Activated T-cell treated with anti-CD3 and anti-CD28 coated beads, Interleukin-2, amount 50 U/mL, for 4 hours (primary cell): ENCODE data around the gene DCC. TPM values are rescaled to one million over a fixed set of nuclear protein-coding genes. Genes with fewer than 3 reads are reported as not detected.

ENCODE experiments used
- ATAC-seq, 2 donors: fragments of 200-7000 bp; cut with Tn5 transposase; one replicate each; pipeline ENCODE4 v1.10.0; 2021
- DNase-seq: peaks from one replicate; pipeline ENCODE4 v3.0.0-alpha.2; 2020
- H3K27me3 Mint-ChIP-seq: one replicate; pipeline ENCODE4 v1.8.0; 2021; ENCODE audit warnings: low read depth, mixed read lengths
- H3K36me3 Mint-ChIP-seq: one replicate; pipeline ENCODE4 v1.8.0; 2022; ENCODE audit warnings: mixed read lengths; ENCODE audit not compliant: insufficient read depth
- H3K4me1 Mint-ChIP-seq: one replicate; pipeline ENCODE4 v1.8.0; 2021; ENCODE audit warnings: low read depth, mixed read lengths
- H3K4me3 Mint-ChIP-seq: one replicate; pipeline ENCODE4 v1.8.0; 2021; ENCODE audit warnings: mild to moderate bottlenecking, moderate library complexity, mixed read lengths
- H3K9me3 Mint-ChIP-seq: one replicate; pipeline ENCODE4 v1.8.0; 2021; ENCODE audit warnings: mixed read lengths
- total RNA-seq, 3 donors: library from RNA; stranded (reverse); gene quantifications; one replicate each; pipeline ENCODE4 v1.2.1, GENCODE V29; 2021

DCC gene
- total RNA-seq, 3 donors from 2014 or later = not detected

GRCh38 chr18:52475325-52475724 lies 135.3 kb downstream of the DCC start:
- Mint-ChIP-seq H3K4me1 (no peaks in the 10 kb centered on the region), H3K36me3 (no peaks in the 10 kb centered on the region), H3K27me3 (no peaks in the 10 kb centered on the region), H3K4me3 (no peak overlapping the region), H3K9me3 (no peaks in the 10 kb centered on the region)
- no peak for DNase-seq
- no peak for ATAC-seq

DNA sequence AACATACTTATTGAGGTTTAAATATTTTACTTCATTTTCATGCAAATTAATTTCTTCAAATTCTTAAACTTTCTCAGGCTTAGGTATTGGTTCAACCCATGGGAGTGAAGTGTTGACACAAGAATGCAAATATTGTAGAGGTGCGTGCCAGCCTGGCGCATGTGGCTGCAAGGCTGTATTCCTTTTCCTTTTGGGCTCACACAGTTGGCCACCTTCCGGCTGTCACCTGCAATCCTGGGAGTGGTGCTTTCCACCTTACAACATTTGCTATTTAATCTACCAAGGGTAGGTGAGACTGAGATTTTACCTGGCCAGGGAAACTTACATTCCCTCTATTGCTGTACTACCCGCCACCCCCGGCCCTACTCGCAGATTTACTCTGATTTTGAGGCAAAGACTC lies 141.1 kb downstream of the DCC start:
- ATAC-seq = no peak
- H3K4me3 Mint-ChIP-seq = no peak overlapping the region
- H3K27me3 Mint-ChIP-seq = no peaks in the 10 kb centered on the region
- no peaks in the 10 kb centered on the region for H3K9me3 Mint-ChIP-seq
- no peaks in the 10 kb centered on the region for H3K36me3 Mint-ChIP-seq
- no peaks in the 10 kb centered on the region for H3K4me1 Mint-ChIP-seq
- no peak for DNase-seq

DNA sequence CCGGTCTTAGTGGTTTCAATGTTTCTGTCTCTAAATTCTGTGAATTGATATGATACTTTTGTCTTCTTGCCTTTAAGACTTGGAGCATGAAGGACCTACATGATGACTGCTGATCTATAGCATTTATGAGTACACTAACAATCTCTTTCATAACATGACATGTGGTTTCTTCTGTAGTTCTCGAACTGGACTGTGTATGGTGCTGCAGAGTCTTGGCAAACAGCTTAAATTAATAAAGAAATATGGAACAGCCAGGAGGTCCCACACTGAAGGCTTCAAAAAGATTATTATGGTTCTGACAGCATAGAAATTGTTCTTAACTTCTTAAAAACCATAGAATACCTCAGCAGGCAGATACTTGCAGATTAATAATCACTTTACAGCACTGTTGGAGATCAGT lies 145.0 kb downstream of the DCC start:
- Mint-ChIP-seq H3K4me1 (no peaks in the 10 kb centered on the region), H3K9me3 (no peaks in the 10 kb centered on the region), H3K27me3 (no peaks in the 10 kb centered on the region), H3K36me3 (no peaks in the 10 kb centered on the region), H3K4me3 (no peak overlapping the region)
- no peak for DNase-seq
- ATAC-seq = no peak

- Mint-ChIP-seq H3K27me3 (no peaks in the 10 kb centered on the region), H3K4me3 (no peak overlapping the region), H3K4me1 (no peaks in the 10 kb centered on the region), H3K36me3 (no peaks in the 10 kb centered on the region), H3K9me3 (no peaks in the 10 kb centered on the region)
- ATAC-seq (no peak), DNase-seq (no peak)
Observed at GRCh38 chr18:52486052-52486451, 146.1 kb downstream of the DCC start.

DNA sequence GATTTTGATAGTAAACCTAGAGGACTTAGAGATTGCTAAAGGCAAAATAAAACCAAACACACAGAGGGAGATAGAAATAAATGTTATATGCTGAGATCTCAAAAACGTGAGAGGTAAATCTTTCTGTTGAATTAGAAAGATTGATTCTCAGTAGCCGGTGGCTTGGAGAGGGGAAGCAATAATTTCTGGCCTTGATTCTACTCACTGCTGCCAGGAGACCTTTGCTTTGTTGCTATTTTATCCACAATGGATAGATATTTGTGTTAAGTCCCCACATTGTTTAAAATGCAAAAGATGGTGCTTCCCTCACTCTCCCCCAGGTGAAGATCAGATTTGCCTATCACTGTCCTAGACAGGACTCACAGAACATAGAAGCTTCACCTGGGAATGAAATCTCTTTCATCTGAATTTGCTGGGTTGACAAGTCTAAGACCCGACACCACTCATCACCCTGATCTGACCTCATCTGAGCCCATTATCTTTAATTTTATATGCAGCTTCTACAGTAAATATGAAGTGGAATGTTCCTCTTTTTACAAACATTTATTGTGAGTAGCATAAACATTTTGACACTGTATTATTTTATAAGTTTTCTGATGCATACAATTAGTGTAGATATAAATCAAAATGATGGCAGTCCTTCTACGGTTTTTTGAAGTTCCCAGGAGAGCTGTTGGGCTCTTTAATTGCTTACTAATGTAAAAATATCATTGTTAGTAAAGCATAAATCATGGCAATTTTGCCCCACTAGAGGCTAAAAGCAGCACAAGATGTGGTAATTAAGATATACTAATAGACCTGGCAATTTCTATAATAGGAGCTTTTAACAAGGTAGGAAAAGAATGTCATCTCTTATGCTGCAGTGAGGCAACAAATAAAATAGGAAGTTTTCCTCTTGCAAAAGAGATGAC lies 149.7 kb downstream of the DCC start:
- ATAC-seq (no peak), DNase-seq (no peak)
- Mint-ChIP-seq H3K27me3 (no peaks in the 10 kb centered on the region), H3K9me3 (peaks cover 10% of the 10 kb centered on the region), H3K36me3 (no peaks in the 10 kb centered on the region), H3K4me3 (no peak overlapping the region), H3K4me1 (no peaks in the 10 kb centered on the region)

GRCh38 chr18:52496426-52496825 lies 156.4 kb downstream of the DCC start:
- Mint-ChIP-seq H3K27me3 (no peaks in the 10 kb centered on the region), H3K9me3 (peaks cover 10% of the 10 kb centered on the region), H3K4me1 (no peaks in the 10 kb centered on the region), H3K4me3 (no peak overlapping the region), H3K36me3 (no peaks in the 10 kb centered on the region)
- ATAC-seq = no peak
- DNase-seq = no peak

DNA sequence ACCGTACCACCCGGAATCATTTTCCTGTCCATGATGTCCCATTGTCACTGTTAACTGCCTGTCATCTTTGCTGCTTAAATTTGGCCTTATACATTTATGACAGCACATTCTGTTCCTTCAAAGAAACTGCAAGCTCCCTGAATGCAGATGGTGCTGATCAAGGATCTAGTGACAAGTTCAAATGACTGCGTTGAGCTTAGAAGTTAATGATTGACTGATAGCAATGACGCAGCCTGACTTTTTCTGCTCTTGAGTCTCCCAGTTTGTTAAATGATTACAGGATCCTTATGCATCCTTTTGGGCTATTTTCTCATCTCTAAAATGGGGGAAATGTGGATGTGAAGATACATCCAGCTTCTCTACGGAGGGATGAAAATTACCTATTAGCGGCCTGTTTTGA lies 159.0 kb downstream of the DCC start:
- ATAC-seq = no peak
- no peaks in the 10 kb centered on the region for H3K36me3 Mint-ChIP-seq
- H3K4me3 Mint-ChIP-seq = no peak overlapping the region
- H3K27me3 Mint-ChIP-seq = no peaks in the 10 kb centered on the region
- DNase-seq = no peak
- H3K4me1 Mint-ChIP-seq = no peaks in the 10 kb centered on the region
- peaks cover 7% of the 10 kb centered on the region for H3K9me3 Mint-ChIP-seq

DNA sequence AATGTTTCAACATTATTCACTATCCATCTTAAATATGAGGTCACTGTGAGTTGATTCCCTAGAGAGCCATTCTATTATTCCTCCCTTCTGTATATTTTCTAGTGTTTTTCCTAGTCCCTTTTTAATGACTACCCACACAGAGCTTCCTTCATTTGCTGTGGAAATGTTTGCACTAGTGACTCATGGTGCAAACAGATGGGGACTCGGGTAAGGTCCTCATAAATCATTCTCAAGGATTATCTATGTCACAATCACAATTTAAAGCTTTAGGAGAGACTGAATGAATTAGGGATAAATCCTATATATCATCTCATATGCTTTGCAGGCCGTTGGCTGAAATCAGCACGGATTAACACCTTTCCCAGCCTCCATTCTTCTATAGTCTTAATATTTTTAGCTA lies 159.6 kb downstream of the DCC start:
- ATAC-seq (no peak), DNase-seq (no peak)
- no peaks in the 10 kb centered on the region for H3K4me1 Mint-ChIP-seq
- no peaks in the 10 kb centered on the region for H3K27me3 Mint-ChIP-seq
- H3K4me3 Mint-ChIP-seq = no peak overlapping the region
- peaks cover under 1% of the 10 kb centered on the region for H3K9me3 Mint-ChIP-seq
- H3K36me3 Mint-ChIP-seq = no peaks in the 10 kb centered on the region

DNA sequence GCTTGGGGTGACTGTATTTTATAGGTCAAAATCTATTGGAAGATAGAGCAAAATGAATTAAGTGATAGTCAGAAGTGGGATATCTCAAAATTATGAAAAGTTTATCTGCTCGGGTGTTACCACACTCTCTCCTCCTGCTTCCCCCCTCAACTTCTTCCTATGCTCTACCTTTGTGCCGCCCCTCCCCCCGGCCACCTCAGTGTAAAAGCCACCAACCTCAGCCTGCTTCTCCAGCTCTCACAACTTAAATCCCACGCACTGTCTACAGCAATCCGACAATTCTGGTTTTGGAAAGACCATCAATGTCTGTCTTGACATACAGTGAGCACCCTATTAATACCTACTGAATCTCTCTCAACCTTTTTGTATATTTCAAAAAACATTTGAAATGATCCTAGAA lies 164.6 kb downstream of the DCC start:
- DNase-seq (no peak), ATAC-seq (no peak)
- Mint-ChIP-seq H3K27me3 (no peaks in the 10 kb centered on the region), H3K4me1 (no peaks in the 10 kb centered on the region), H3K4me3 (no peak overlapping the region), H3K36me3 (no peaks in the 10 kb centered on the region), H3K9me3 (no peaks in the 10 kb centered on the region)

DNA sequence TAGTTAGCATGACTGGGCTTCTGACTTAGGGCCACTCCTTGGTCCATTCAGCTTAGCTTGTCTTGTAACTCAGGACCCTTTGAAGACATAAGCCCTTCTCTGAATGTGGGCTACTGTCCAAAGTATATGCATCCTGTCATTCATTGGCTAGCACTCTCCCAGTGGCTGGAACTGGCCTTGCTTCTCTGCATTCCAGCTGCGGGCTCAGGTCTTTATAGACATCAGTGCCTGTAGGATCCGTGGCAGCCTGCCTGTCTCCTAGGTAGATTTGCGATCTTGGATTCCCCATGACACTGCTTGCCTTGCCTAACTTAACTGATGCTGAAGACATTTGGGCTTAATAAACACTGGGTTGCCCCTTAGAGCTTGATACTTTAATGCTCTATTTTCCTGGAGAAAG lies 170.1 kb downstream of the DCC start:
- H3K27me3 Mint-ChIP-seq = no peaks in the 10 kb centered on the region
- no peak for ATAC-seq
- H3K4me1 Mint-ChIP-seq = no peaks in the 10 kb centered on the region
- DNase-seq = no peak
- no peaks in the 10 kb centered on the region for H3K36me3 Mint-ChIP-seq
- H3K9me3 Mint-ChIP-seq = no peaks in the 10 kb centered on the region
- H3K4me3 Mint-ChIP-seq = no peak overlapping the region

GRCh38 chr18:52518086-52518485 lies 178.1 kb downstream of the DCC start:
- Mint-ChIP-seq H3K27me3 (no peaks in the 10 kb centered on the region), H3K4me3 (no peak overlapping the region), H3K4me1 (no peaks in the 10 kb centered on the region), H3K9me3 (peaks cover 3% of the 10 kb centered on the region), H3K36me3 (no peaks in the 10 kb centered on the region)
- ATAC-seq = no peak
- no peak for DNase-seq

DNA sequence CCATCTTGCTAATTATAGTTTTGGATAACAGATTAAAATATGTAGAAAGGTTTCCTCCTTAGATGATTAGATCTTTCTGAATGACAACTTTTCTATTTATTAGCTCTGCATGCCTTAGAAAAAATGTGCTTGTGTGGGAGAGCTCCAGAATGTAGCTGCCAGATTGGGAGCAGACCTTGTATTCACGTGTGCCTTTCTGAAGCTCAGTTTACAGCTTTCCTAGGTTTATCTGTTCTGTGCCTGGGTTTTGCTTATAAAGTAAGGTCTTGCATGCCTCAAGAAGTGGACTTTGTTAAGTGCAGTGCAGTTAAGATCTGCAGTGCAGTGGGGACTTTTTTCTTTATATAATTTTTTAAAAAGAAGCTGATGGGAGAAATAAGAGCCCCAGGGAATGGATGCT lies 179.0 kb downstream of the DCC start:
- H3K9me3 Mint-ChIP-seq = peaks cover 3% of the 10 kb centered on the region
- ATAC-seq (no peak), DNase-seq (no peak)
- no peaks in the 10 kb centered on the region for H3K36me3 Mint-ChIP-seq
- H3K27me3 Mint-ChIP-seq = no peaks in the 10 kb centered on the region
- H3K4me1 Mint-ChIP-seq = no peaks in the 10 kb centered on the region
- no peak overlapping the region for H3K4me3 Mint-ChIP-seq

GRCh38 chr18:52523566-52523965 lies 183.6 kb downstream of the DCC start:
- Mint-ChIP-seq H3K36me3 (no peaks in the 10 kb centered on the region), H3K27me3 (no peaks in the 10 kb centered on the region), H3K4me3 (no peak overlapping the region), H3K9me3 (peaks cover 3% of the 10 kb centered on the region), H3K4me1 (no peaks in the 10 kb centered on the region)
- ATAC-seq = no peak
- DNase-seq = no peak

DNA sequence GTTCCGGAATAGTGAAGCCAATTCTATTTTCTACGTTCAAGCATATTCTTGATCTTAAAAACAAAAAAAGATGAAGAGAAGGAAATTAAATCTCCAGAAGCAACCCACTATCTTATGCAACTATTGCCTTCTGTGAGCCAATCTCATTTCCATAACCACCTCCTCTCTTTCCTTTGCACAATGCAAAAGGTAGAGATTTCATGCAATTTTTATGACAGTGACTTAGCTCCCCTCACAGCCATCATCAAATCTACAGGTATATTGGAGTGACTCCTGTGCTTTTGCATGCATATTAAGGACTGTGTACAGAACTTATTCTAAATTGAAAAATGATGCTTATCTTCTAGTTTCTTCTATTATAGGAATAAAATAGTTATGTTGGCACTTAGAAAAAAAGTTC lies 191.8 kb downstream of the DCC start:
- Mint-ChIP-seq H3K27me3 (no peaks in the 10 kb centered on the region), H3K4me3 (no peak overlapping the region), H3K36me3 (no peaks in the 10 kb centered on the region), H3K9me3 (peaks cover 3% of the 10 kb centered on the region), H3K4me1 (no peaks in the 10 kb centered on the region)
- ATAC-seq = no peak
- no peak for DNase-seq

DNA sequence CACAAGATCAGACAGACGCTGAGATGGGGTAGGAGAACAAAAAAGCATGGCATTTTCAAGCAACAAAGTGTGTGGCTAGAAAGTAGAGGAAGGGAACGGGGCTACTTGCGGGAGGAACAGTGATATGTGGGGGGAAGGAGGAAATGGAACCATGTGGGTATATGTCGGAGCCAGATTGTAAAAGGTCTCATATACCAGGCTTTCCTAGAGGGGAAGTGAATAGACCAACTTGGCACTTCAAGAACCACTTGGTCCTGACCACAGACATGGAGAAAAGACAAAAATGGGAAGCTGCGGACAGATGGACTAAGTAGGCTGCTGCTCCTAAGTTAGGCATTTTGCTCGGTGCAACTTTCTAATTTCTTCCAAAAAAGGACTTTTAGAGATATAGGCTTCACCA lies 196.0 kb downstream of the DCC start:
- DNase-seq (no peak), ATAC-seq (no peak)
- Mint-ChIP-seq H3K4me1 (no peaks in the 10 kb centered on the region), H3K9me3 (peaks cover 3% of the 10 kb centered on the region), H3K27me3 (no peaks in the 10 kb centered on the region), H3K4me3 (no peak overlapping the region), H3K36me3 (no peaks in the 10 kb centered on the region)
